Neutrophil (primary cell): ENCODE results near the gene ZNF223.

Experiments used
- H3K27ac ChIP-seq: fragments of 200-600 bp; sonication (generic); 2 replicates; pipeline ENCODE4 v1.5.1; 2016; ENCODE audit warnings: mild to moderate bottlenecking, moderate library complexity
- H3K27me3 ChIP-seq: fragments of 200-600 bp; sonication (generic); 2 replicates; pipeline ENCODE4 v1.6.0; 2016; ENCODE audit warnings: mild to moderate bottlenecking
- H3K36me3 ChIP-seq: fragments of 200-600 bp; sonication (generic); 2 replicates; pipeline ENCODE4 v1.5.1; 2017
- H3K4me1 ChIP-seq, 2 experiments: fragments of 200-600 bp in 1 of 2; sonication (generic) in 1 of 2; 1 replicate in 1 of 2; 2 replicates in 1 of 2; pipeline versions ENCODE4 v1.5.1 to v1.6.1; 2013 to 2016; ENCODE audit warnings: low read depth in 1 of 2, low read length in 1 of 2, mild to moderate bottlenecking in 1 of 2, moderate library complexity in 1 of 2; ENCODE audit not compliant: control insufficient read depth in 1 of 2, insufficient read depth in 1 of 2
- H3K4me3 ChIP-seq, 2 experiments: fragments of 200-600 bp in 1 of 2; sonication (generic) in 1 of 2; 1 replicate in 1 of 2; 2 replicates in 1 of 2; pipeline ENCODE4 v1.5.1; 2013 to 2016; ENCODE audit warnings: low read depth in 1 of 2, low read length in 1 of 2, mild to moderate bottlenecking in 1 of 2, moderate library complexity in 1 of 2
- H3K9me3 ChIP-seq: fragments of 200-600 bp; sonication (generic); 2 replicates; pipeline ENCODE4 v1.5.1; 2016
- CTCF ChIP-seq: fragments of 200-600 bp; sonication (generic); IDR thresholded peaks from 2 replicates; pipeline ENCODE4 v1.5.1; 2016; ENCODE audit warnings: antibody characterized with exemption

ZNF223 gene

GRCh38 chr19:44051650-44052402 lies at the start of gene ZNF223:
TSS of gene ZNF223 (plus strand) at chr19:44052036. CDS start at chr19:44055177, 3,141 bp downstream.
- H3K27me3 ChIP-seq = peaks cover 29% of the 10 kb centered on the region
- peak within 1 kb of the TSS; percentile 63 to 80 for H3K4me3 ChIP-seq
- H3K36me3 ChIP-seq = no peaks in the 10 kb centered on the region
- TF ChIP-seq CTCF = no peak
- H3K4me1 ChIP-seq = peaks cover 20 to 21% of the 10 kb centered on the region in 2 experiments
- H3K9me3 ChIP-seq = peaks cover 4% of the 10 kb centered on the region
- peak within 1 kb of the TSS; percentile 19 for H3K27ac ChIP-seq

- H3K27ac ChIP-seq = peak overlapping the region; percentile 84
- peaks cover 5% of the 10 kb centered on the region for H3K27me3 ChIP-seq
- H3K36me3 ChIP-seq = peaks cover under 1% of the 10 kb centered on the region
- peak overlapping the region; percentile 82 for H3K4me3 ChIP-seq
- peaks cover 39 to 45% of the 10 kb centered on the region in 2 experiments for H3K4me1 ChIP-seq
- H3K9me3 ChIP-seq = no peaks in the 10 kb centered on the region
- no peak for TF ChIP-seq CTCF
These were observed 49.6 kb upstream of the ZNF223 start for GRCh38 chr19:44002212-44002565.

GRCh38 chr19:44002566-44003460 lies 49.0 kb upstream of the ZNF223 start, which contains the start of gene ZNF230:
TSS of gene ZNF230 (plus strand) at chr19:44002957. CDS start at chr19:44007079, 4,122 bp downstream.
- Histone ChIP-seq H3K9me3 (peaks cover 4% of the 10 kb centered on the region), H3K27me3 (peaks cover 5% of the 10 kb centered on the region), H3K4me1 (peaks cover 39 to 45% of the 10 kb centered on the region in 2 experiments), H3K36me3 (peaks cover 7% of the 10 kb centered on the region), H3K27ac (peak within 1 kb of the TSS; percentile 84), H3K4me3 (peak within 1 kb of the TSS; percentile 82)
- TF ChIP-seq CTCF = no peak

GRCh38 chr19:44003461-44004009 lies 48.3 kb upstream of the ZNF223 start:
- peaks cover 14% of the 10 kb centered on the region for H3K36me3 ChIP-seq
- H3K27ac ChIP-seq = peak overlapping the region; percentile 84
- peaks cover 39 to 45% of the 10 kb centered on the region in 2 experiments for H3K4me1 ChIP-seq
- no peak for TF ChIP-seq CTCF
- peaks cover 5% of the 10 kb centered on the region for H3K27me3 ChIP-seq
- H3K9me3 ChIP-seq = peaks cover 6% of the 10 kb centered on the region
- H3K4me3 ChIP-seq = peak overlapping the region; percentile 82

GRCh38 chr19:44005973-44006372 lies 45.9 kb upstream of the ZNF223 start:
- H3K27ac ChIP-seq = peak overlapping the region; percentile 83
- no peaks in the 10 kb centered on the region for H3K27me3 ChIP-seq
- peaks cover 39 to 45% of the 10 kb centered on the region in 2 experiments for H3K4me1 ChIP-seq
- TF ChIP-seq CTCF = no peak
- H3K9me3 ChIP-seq = peaks cover 29% of the 10 kb centered on the region
- H3K4me3 ChIP-seq = peak overlapping the region; percentile 33 to 38
- H3K36me3 ChIP-seq = peaks cover 38% of the 10 kb centered on the region
